A673 (cell line): ENCODE measurements around the gene NCAPD2. TPM values are rescaled to one million over a fixed set of nuclear protein-coding genes. Genes with fewer than 3 reads are reported as not detected.

ENCODE experiments used
- BruUV-seq: library from RNA; stranded (reverse); fragments of 400-500 nt; replicated peaks from 2 replicates; lab custom pipeline; 2021; lab: Mats Ljungman, UMichigan
- CTCF ChIA-PET: fragments of 300-600 bp; sonication (Branson Sonifier 250); formaldehyde crosslinking; loops from one replicate; lab custom pipeline; 2022; ENCODE audit warnings: antibody characterized with exemption; lab: Charles Lee
- POLR2A ChIA-PET: fragments of 300-600 bp; sonication (Branson Sonifier 250); formaldehyde crosslinking; loops from one replicate; lab custom pipeline; 2022; ENCODE audit warnings: antibody characterized with exemption; ENCODE audit not compliant: low non-redundant PET; lab: Charles Lee
- DNase-seq: peaks from one replicate; pipeline ENCODE4 v3.0.0-alpha.2; 2015; ENCODE audit warnings: low spot score
- H3K27ac ChIP-seq: fragments of 200-600 bp; sonication (generic); 2 replicates; pipeline ENCODE4 v1.5.1; 2016; ENCODE audit warnings: mixed run types, low read depth, mild to moderate bottlenecking, mixed read lengths, antibody characterized with exemption, low read length; ENCODE audit not compliant: poor library complexity, severe bottlenecking
- H3K27me3 ChIP-seq: fragments of 200-600 bp; sonication (generic); replicated peaks from 2 replicates; pipeline ENCODE4 v1.6.1; 2017; ENCODE audit warnings: mixed run types, low read depth, mild to moderate bottlenecking, mixed read lengths, antibody characterized with exemption, low read length; ENCODE audit not compliant: insufficient read depth, poor library complexity
- H3K36me3 ChIP-seq: fragments of 200-600 bp; sonication (generic); 2 replicates; pipeline ENCODE4 v1.6.1; 2016; ENCODE audit warnings: mixed run types, mild to moderate bottlenecking, mixed read lengths, antibody characterized with exemption, low read length; ENCODE audit not compliant: insufficient read depth, poor library complexity, severe bottlenecking
- H3K4me1 ChIP-seq: fragments of 200-600 bp; sonication (generic); 2 replicates; pipeline ENCODE4 v1.6.1; 2017; ENCODE audit warnings: mixed run types, mild to moderate bottlenecking, mixed read lengths, antibody characterized with exemption, low read length; ENCODE audit not compliant: insufficient read depth, poor library complexity, severe bottlenecking
- H3K4me3 ChIP-seq: fragments of 200-600 bp; sonication (generic); 2 replicates; pipeline ENCODE4 v1.5.1; 2016; ENCODE audit warnings: low read depth, mixed run types, mild to moderate bottlenecking, mixed read lengths, low read length; ENCODE audit not compliant: poor library complexity, severe bottlenecking
- H3K9me3 ChIP-seq: fragments of 200-600 bp; sonication (generic); 2 replicates; pipeline ENCODE4 v1.6.1; 2016; ENCODE audit warnings: mixed run types, low read depth, mild to moderate bottlenecking, mixed read lengths, antibody characterized with exemption, low read length; ENCODE audit not compliant: poor library complexity, severe bottlenecking
- EZH2 ChIP-seq: fragments of 200-600 bp; sonication (generic); IDR thresholded peaks from 2 replicates; pipeline ENCODE4 v1.6.1; 2017; ENCODE audit warnings: borderline replicate concordance, low read depth, mild to moderate bottlenecking, mixed read lengths, antibody characterized with exemption, low read length; ENCODE audit not compliant: poor library complexity, severe bottlenecking
- intact Hi-C: fragments of 100-400 bp; cut with micrococcal nuclease; formaldehyde crosslinking; loops from one replicate; pipeline ENCODE4 v1.10.0; 2022; ENCODE audit not compliant: unreplicated experiment
- total RNA-seq: library from RNA; stranded (reverse); gene quantifications from 2 replicates; pipeline ENCODE4 v1.2.3, GENCODE V29; 2021
- TF ChIP-seq, protein P1 (sequence below): fragments of 300-800, 200-600 bp; sonication (generic); conservative IDR thresholded peaks from 2 replicates; pipeline ENCODE4 v1.5.1; 2017; ENCODE audit warnings: low read depth, mild to moderate bottlenecking, antibody characterized with exemption, low read length, moderate library complexity, mixed read lengths

The NCAPD2 gene
- total RNA-seq, 1 experiment from 2014 or later, result 125 TPM

GRCh38 chr12:6552140-6552551, 58.2 kb downstream of the NCAPD2 start:
- H3K4me1 ChIP-seq, result peaks cover 38% of the 10 kb centered on the region
- H3K27ac ChIP-seq, result peak overlapping the region; percentile 48
- H3K9me3 ChIP-seq, result no peaks in the 10 kb centered on the region
- no peak overlapping the region for H3K4me3 ChIP-seq
- ChIA-PET POLR2A (no interaction called here), CTCF (no interaction called here)
- intact Hi-C loops, result loop anchor here (5.0 kb wide), 1 partner anchor 145 kb away; no protein-coding TSS in a partner anchor
- BruUV-seq, result no TSS peak
- no peak for DNase-seq
- TF ChIP-seq, protein P1, sequence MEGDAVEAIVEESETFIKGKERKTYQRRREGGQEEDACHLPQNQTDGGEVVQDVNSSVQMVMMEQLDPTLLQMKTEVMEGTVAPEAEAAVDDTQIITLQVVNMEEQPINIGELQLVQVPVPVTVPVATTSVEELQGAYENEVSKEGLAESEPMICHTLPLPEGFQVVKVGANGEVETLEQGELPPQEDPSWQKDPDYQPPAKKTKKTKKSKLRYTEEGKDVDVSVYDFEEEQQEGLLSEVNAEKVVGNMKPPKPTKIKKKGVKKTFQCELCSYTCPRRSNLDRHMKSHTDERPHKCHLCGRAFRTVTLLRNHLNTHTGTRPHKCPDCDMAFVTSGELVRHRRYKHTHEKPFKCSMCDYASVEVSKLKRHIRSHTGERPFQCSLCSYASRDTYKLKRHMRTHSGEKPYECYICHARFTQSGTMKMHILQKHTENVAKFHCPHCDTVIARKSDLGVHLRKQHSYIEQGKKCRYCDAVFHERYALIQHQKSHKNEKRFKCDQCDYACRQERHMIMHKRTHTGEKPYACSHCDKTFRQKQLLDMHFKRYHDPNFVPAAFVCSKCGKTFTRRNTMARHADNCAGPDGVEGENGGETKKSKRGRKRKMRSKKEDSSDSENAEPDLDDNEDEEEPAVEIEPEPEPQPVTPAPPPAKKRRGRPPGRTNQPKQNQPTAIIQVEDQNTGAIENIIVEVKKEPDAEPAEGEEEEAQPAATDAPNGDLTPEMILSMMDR, result no peak
- TF ChIP-seq EZH2, result no peak
- peaks cover 16% of the 10 kb centered on the region for H3K36me3 ChIP-seq
- no peaks in the 10 kb centered on the region for H3K27me3 ChIP-seq

DNA sequence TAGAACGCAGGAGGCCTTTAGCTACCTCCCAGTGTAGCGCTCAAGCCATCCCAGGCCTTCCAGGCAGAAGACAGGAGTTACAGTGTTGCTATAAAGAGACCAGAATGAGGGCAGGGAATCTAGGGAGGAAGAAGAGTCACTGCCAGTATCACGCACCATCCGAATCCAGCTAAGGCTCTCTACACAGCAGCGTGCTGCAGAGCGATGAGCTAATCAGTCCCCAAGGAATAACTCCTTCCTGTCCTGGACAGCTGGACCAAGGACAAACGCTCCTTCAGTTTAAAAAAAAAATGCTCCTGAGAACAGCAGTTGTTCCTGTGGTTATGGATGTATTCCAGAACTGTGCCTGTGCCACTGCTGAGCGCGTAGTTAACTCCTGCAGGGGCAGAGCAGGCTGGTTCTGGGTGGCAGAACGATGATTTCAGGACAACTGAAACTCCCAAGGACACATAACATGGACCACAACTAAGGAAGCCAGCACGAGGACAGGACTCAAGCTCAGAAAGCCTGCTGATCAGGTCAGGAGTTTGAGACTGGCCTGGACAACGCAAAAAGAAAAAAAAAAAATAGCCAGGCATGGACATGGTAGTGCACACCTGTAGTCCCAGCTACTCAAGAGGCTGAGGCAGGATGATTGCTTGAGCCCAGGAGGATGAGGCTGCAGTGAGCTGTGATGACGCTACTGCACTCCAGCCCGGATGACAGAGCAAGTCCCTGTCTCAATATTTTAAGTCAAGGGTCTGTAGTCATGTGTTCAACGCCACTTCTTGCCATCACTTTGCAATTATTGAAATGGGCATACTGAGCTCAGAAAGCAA, 59.4 kb downstream of the NCAPD2 start:
- peak overlapping the region; percentile 40 for H3K27ac ChIP-seq

More for the DNA sequence above, 59.4 kb downstream of the NCAPD2 start:
- Histone ChIP-seq H3K9me3 (no peaks in the 10 kb centered on the region), H3K27me3 (no peaks in the 10 kb centered on the region), H3K4me3 (no peak overlapping the region), H3K4me1 (peaks cover 41% of the 10 kb centered on the region), H3K36me3 (peaks cover 20% of the 10 kb centered on the region)
- CTCF ChIA-PET, result interaction anchor here (0.6 to 2.1 kb wide), 6 partner anchors 13 to 228 kb away, joined by 3 to 6 read pairs (median 4); no protein-coding TSS in a partner anchor
- TF ChIP-seq EZH2, result no peak
- TF ChIP-seq, protein P1, result no peak
- peak; percentile 74 for DNase-seq
- intact Hi-C loops, result loop anchor here (5.0 kb wide), 1 partner anchor 144 kb away; no protein-coding TSS in a partner anchor
- POLR2A ChIA-PET, result interaction anchor here (0.5 to 0.7 kb wide), 3 partner anchors 14 to 211 kb away, joined by 3 to 7 read pairs (median 4); partner anchors contain the start of genes GAPDH and TNFRSF1A
- BruUV-seq, result no TSS peak
